Measurements from ENCODE around the gene PLXNA1.

PLXNA1 gene

DNA sequence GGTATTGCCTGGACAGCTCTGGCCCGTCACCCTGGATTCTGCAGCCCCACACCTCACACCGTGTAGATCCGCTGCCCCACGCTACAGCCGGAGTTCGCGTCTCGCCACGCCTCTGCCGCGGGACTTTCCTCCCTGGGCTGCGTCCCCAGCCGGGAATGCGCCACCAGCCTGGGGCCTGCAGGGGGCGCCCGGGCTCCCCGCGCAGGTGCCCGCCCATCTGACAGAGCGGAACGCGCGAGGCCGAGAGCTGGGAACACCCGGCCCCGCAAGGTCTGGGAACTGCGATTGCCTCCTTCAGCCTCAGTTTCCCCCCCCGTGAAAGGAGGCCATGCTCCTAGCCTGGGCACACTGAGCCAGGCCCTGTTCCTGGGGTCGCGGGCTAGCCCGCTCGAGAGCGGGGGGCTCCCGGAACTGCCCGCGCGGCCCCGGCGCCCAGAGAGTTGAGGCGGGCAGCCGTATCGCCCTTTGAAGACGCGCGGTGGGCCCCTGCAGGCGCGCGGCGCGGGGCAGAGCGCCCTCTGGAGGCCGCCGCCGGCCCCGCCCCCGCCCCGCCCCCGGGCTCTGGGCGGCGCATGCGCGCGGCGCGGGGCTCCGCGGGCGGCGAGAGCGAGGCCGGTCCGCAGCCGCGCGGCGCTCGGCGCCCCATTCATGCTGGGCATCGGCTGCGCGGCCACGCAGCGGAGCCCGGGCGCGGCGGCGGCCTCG, at the start of gene PLXNA1:
PLXNA1 (plus strand) TSS at position 645 of the 705 bp plus-strand sequence. CDS start 5,479 bp downstream, outside the sequence.
- DNase-seq = peak; percentile 12

DNA sequence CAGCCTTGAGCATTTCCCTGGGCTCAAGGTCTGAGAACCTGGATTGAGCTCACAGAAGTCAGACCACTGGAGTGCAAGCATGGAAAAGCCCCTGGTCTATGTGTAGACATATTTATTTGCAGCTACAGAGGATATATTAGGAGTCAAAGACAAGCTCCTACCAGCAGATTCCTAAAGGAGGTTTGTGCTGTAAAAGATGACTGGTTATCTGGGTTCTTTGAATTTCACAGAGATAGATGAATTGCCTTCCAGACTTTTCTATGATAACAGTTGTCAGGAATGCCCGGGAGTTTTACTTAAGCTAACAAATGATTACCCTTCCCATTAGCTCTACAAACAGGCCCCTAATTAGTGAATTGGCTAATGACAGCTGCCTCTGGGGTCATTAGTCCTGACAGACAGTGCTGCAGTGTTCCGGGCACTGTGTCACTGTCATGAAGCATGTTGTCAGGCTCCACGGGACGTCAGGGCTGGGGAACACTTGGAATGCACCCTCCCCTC, 48.8 kb upstream of the PLXNA1 start:
- DNase-seq = no peak

DNA sequence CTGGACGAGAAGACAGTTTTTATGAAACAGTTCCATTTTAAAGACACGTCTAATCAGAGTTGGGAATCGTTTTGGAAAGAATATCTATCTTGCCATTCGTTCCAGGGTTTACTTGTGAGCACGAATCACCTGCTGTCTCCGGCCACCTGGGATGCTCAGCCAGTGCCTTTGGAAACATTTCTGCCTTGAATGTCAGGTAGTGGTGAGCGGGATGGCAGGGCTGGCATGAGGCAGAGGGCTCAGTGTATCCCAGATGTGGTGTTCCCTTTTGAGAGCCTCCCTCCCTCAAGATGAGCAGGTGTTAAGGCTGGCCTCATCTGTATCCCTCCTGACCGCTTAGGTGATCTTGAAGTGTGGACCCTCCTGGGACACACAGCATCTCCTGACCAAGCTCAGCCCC, 47.9 kb upstream of the PLXNA1 start:
- DNase-seq = no peak

DNA sequence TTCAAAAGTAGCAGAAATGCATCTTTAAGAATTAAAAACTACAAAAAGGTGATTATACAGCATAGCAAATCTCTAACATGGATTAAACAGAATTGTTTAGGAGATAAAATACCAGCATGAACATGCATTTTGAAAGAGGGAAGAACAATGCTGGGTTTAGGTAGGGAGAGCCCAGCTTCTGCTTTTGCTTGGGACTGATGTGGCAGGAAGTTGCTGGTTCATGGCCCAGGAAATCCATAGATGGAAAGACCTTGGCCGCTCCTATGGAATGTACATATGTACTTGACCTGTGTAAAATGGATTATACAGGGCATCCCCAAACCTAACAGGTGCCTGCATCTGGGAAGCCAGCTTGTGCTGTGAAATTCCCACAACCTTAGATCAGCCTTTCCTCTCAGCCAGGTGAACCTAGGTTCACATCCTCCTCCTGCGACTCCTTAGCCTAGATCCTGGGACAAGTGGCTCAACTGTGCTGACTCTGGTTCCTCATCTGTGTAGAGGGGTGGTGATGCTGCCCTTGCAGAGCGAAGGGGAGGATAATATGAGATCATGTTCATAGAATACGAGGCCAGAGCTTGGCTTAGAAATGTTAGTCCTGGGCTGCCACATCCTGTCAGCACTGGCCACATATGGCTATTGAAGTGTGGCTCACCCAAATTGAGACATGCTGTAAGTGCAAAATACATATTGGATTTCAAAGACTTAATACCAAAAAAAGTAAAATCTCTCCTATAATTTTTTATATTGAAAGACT, 47.0 kb upstream of the PLXNA1 start:
- no peak for DNase-seq

DNA sequence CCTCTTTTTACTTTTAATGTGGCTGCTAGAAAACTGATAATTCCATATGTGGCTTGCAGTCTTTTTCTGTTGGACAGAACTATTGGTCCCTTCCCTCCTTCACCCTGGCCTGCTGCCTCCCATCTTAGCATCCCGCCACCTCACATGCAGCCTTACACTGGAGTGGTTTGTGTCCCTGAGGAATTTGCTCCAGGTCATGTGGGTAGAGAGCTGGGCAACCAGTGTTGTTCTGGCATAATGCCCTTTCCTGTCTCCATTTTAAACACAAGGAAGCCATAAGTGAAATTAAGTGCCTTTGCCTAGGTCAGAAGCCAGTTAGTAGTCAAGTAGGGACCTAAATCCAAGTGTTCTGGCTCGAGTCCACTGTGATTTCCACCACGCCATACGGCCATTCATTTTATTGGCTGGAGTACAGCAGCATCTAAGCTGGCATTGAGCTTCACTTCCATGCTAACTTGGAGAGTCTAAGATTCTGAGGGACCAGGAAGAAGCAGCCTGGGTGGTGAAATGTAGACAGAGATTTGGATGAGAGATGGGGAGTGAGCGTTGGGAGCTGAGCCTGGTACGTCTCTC, 46.0 kb upstream of the PLXNA1 start:
- DNase-seq = peak; percentile 55

DNA sequence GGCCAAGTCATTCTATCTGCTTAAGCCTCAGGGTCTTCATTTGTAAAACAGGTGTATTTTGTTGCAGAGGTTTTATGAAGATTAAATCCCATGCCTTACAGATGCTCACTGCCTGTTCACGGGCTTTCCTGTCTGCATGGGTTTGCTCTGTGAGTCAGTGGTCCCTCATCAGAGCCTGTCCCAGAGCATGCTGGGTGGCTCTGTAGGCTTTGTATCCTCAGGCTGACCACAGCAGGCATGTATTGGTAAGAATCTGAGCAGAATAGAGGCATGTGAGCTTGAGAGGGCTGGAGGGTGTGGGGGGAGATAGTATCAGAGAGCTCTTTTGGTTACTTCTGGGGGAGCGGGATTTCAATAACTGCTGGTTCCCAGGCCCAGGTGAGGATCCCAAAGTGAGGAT, 45.4 kb upstream of the PLXNA1 start:
- no peak for DNase-seq

DNA sequence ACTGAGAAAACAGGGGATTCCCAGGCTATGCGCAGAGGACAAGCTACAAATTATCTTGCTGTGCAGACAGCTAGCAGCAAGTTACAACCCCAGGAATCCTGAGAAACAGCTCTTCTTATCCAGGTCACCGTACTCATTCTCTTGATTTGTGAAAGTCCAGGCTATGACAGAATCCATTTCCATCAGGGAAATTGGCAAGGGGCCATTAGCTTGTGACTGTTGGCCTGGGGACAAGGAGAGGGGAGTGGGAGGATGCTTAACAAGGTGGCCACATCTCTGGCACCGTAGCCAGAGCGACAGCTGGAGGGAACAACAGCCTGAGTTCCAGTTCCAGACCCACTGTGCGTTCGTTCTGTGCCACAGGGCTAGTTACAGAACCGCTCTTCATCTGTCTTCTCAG, 44.9 kb upstream of the PLXNA1 start:
- DNase-seq = peak; percentile 59

DNA sequence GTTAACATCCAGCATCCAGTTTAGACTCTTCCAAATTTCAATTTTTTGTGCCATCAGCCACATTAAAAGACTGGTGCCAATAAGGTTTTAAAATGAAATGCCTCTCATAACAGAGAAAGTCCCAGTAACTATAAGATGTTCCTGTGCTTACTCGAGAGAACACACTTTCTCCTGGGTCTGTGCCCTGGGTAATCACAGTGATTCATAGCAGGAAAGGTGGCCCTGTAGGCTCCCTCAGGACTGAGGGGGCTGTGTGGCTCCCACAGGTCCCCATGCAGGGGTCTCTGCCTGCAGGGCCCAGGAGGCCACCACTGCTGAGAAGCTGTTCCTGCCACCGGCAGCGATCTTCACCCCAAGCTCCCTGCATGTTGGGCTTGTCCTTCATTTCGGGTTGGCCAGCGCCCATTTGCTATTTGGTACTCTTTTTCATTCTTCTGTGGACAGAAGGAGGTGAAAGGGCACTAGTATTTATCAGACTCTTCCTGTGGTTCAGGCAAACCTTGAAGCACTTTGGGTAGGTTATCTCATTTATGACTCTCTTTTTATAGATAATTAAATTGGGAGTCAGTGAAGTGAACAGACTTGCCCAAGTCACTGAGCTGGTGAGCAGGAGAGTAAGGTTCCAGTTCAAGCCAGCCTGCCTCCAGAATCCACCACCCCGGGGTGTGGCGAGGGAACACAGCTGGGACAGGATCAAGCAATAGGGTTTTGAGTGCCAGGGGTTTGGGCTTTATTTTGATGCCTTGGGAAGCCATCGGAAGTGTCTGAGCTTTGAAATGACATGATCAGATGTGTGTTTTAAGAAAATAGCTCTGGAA, 44.2 kb upstream of the PLXNA1 start:
- no peak for DNase-seq

DNA sequence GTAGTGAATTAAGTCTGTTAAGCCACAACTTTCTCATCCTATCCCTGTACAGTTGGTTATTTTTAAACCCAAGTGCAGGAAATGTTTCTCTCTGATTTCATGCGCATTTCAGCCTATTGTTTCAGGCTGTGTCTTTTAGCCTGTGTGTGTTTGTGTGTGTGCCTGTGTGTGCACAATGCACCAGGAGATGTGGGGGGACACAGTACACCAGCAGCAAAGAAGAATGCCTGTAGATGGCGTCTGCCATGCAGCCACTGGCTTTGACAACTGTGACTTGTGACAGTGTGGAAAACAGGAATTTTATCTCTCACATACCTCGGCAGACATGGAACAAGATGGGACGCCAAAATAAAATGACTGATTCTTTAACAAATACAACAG, 43.6 kb upstream of the PLXNA1 start:
- no peak for DNase-seq

DNA sequence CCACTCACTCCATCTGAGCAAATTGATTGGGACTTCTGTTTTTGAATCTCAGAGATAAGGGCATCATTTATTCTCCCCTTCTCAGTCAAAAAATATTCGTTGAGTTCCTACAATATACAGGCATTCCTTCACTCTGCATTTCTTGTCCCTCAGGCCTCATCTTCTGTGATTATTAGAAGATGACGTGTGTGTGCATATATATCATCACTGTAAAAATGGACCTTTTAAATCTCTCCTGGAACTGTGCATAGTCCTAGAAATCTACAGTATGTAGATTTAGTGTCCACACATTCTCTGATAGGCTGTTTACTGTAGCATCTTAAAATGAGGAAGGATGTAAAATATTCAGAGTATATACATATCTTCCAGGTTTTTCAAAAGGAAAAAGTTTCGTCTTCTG, 43.2 kb upstream of the PLXNA1 start:
- DNase-seq = no peak

DNA sequence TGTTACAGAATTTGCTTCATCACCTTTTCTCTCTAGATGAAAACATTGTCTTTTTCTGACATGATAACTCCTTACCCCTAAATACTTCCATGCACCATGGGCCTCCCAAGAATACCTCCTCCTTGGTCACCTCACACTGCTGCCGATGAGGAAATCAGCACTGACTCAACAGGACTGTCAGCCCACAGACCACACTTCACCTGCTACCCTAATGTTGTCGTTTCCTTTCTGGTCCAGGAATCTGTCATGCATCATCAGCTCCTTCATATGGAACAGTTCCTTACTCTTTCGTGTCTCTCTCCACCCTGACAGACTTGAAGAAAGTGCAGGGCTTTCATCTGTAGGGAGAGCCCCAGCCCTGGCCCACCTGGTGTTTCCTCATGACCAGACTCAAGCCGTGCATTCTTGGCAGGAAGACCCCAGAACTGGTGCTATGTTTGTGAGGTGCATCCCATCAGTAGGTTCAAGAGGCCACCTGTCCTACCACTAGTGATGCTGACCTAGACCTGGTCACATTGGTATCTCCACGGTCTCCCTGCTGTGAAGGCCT, 41.1 kb upstream of the PLXNA1 start:
- no peak for DNase-seq

DNA sequence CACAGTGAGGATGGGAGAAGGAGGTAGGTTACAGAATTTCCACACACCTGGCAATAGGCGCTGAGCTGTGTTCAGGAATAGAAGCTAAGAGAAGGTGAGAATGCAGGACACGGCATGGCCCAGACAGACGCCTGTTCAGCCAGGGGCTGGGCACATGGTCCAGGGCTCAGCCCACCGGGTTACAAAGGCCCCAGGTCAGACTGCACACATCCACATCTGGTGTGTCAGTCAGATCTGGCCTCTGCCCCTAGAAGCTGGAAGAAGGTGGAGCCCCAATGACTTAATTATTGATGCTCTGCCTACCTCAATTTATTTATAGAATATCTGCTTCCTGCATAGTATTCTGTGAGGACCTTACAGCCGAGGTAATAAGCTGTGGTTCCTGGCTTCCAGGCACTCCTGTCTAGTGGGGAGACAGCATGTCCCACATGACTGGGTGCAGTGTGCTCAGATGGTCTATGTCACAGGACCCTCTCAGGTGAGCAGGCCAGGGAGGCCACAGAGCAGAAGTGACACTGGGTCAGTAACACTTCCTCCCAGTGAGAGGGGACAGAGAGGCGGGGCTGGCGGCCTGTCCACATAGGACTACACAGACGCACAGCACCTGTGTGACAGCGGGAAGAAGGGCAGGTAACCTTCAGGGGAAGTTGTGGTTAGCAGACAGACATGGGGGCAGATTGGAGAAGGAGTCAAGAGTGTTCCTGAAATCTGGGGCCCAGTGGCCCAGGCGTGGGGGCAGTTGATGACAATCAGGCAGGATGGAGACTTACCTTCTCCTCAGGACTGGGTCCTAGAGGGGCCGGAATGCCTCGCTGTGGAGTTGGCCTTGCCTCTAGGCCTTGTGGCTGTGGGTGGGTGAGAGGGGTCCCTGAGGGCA, 38.6 kb upstream of the PLXNA1 start:
- no peak for DNase-seq

DNA sequence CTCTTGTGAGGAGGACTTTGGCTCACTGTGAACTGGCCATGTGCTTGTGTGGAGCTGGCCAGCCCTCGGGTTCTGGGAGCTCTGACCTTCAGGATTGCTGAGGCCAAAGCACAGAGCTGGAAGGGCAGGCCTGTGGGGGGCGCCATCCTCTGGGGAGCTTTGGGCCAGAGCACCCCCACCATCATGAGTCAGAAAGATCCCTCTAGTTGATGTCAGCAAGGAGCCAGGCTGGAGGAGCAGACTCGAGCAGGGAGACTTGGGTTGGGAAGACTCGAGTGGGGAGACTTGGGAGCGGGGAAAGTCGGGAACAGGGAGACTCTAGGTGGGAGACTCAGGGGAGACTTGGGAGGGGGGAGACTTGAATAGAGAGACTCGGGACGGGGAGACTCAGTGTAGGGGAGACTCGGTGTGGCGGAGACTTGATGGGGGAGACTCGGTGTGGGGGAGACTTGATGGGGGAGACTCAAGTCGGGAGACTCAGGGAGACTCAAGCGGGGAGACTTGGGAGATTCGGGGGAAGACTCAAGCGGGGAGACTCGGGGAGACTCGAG, 37.7 kb upstream of the PLXNA1 start:
- DNase-seq = no peak

DNA sequence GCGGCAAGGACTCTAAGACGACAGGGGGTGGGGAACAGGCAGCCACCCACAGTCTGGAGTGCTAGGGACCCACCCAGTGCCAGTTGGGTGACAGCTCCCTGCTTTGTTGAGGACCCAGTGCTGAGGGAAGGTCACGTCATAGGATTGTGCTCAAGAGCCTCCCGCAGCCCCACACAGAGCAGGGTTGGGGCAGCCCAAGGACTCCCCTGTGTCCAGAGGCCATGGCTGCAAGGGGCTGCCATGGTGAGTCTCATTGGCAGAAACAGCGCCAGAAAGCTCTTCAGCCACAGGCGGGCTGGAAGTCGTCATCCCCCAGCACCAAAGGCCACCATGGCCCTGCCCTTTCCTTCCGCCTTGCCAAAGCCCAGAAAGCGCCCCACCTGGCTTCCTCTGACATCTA, 37.0 kb upstream of the PLXNA1 start:
- no peak for DNase-seq

DNA sequence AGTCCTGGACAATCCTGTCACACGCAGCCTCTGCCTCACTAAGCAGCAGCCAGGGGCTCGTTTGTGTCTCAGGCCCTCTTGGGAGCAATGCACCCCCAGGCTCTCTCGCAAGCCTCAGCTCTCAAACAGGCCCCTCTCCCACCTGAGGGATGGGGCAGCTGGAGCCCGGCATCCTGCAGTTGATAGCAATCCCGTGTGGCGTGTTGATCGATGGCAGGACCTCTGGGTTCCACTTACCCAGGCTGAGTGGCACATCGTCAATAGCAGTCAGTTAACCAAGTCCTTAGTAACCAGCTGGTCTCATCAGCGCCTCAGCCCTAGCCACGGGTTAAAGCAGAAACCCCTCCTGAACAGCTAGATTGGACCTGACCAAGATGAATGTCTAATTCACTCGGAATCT, 36.5 kb upstream of the PLXNA1 start:
- no peak for DNase-seq

DNA sequence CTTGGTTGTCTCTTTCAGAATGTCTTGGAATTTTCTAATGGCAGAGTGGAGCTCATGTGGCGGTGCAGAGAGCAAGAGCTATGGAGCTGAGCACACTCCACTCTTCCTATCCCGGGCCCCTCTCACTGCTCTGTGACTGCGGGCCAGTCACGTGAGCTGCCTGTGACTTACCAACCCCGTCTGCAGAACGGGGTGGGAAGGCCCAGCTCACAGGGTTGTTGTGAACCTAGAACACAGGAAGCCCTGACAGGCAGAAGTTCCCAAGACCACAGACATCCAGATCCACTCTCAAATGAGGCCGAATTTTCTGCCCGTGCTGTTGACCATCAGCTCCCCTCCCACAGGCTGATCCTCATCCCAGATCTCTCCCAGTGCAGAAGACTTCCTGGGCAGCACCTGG, 35.5 kb upstream of the PLXNA1 start:
- no peak for DNase-seq

DNA sequence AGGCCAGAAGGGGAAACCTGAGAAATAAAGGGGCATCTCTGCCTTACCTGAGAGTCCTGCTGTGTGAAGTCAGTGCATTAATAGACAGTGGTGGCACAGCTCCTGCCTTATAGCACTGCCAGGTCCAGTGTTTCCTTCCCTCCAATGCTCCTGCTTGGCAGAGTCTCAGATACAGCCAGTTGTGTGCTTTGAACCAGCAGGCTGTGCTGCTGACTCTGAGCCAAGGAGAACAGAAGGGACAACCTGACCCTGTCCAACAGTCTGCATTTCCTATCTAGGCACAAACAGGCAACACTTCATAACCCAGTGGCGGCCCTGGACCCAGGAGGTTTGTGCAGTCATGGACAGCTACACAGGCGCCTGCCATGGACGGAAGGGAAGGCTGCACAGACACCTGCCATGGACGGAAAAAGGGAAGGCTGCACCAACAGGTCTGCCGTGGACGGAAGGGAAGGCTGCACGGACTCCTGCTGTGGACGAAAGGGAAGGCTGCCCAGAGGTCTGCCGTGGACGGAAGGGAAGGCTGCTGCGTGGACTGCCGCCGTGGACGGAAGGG, 33.9 kb upstream of the PLXNA1 start:
- no peak for DNase-seq

DNA sequence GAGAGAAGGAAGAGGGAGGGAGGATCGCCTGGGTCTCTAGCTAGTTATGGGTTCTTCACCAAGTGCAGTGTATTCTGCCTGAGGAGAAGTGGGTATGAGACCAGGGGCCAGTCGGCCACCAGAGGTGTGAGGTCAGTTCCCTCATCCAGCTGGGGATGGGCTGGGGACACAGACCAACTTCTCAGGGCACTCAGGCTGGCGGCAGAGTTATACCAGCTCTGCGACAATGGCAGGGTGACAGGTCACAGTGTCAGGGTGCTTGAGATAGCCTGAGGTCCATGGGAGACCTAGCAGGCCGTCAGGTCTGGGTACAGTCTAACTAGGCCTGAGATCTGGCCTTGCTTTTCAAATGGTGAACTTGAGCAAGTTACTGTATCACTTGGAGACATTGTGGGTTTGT, 31.4 kb upstream of the PLXNA1 start:
- no peak for DNase-seq

DNA sequence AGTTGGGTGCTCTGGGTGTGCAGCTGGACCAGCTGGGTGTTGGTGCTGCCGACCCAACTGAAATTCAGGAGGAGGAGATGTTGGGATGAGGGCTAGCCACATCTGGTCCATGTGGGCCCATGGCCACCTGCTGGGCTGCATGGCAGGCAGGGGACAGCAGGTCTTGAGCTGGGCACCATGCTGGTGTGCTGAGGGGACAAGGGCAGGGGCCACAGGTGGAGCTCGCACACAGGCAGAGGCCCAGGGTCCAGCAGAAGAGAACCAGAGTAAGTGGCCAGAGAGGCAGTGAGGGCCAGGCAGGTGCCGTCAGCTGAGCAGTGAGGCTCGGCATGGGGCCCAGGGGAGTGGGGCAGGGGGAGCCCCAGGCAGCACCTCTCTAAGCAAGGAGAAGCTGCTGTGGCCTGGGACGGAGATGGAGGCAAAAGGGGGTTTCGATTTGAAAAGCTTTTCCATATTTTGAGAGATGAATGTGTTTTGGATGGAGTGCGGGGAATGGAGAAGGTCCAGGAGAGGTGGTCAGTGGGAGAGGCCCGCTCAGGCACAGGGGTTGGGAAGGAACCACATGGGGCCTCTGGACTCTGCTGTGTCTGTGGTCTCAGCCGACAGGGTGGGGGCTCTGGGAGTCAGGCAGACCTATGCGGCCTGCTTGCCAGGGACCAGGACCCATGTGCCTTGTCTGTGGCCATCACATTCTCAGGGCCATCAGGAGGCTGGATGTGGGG, 30.5 kb upstream of the PLXNA1 start:
- no peak for DNase-seq

DNA sequence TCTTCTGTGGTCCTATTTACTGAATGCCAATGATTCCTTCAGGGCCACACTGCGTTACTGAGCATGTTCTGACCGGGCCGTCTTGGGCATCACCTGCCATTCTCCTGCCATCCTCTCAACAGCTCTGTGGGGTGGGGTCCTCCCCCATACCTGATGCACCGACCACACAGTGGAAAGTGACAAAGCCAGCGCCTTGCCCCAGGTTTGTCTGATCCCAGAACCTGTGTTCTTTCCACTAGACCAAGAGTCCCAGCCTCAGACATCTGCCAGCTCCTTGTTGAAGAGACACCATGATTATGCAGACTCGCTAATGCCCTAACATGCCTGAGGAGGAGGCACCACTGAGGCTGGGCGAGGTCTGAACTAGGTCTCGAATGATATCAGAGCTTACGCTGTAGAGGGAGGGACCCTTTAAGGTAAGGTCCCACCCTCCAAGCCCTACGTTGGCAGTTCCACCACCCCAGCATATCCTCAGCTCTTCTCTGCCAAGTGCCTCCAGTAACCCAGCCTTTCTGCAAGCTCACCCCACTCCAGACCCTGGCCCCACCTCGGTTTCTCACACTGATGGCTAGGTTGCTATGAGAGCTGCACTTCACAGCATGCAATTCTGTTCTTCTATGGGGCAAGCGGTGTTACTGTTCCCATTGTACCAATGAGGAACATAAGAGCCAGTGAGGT, 29.8 kb upstream of the PLXNA1 start:
- DNase-seq = no peak

All from DMS79 treated with DMSO at 0.1 percent for 48 hours (cell line).